Measurements from ENCODE around the gene PRKAG2.

Gene PRKAG2

DNA sequence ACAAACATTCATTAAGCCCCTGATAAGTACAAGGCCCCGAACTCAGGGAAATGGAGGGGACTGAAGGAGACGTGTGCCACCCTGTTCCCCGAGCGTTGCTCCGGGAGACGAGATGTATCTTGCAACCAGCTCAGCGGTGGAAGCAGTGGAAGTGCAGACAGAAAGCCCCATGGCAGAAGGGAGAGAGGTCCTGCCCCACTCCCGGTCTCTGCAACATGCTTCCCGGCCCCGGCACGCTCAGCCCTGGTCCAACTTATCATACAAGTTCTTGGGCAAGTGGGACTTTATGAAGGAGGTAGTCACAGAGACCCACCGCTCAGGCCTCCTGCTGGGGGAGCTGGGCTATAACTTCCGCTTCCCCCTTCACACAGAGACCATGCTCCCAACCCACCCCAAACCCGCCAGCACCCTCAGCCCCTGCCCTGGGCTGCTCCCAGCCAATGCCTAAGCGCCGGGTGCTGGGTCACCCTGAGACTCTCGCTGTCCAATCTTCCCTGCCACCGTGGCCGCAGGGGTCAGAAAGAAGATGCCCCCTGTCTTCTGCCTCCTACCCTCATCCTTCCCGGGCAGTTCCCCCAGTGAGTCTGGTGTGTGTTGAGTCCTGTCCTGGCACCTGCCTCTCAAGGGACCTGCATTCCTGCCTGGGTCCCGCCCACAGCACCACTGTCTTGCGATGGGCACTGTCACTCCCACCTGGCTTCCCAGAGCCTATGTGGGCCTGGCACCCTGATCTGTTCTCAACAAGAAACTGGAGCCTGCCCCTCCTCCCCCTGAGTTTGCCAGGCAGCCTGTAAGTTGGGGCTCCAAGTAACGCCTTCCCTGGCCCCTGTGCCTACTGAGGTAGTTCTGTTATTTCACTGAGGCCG lies 157.7 kb downstream of the PRKAG2 start:
- no peaks in the 10 kb centered on the region for H3K27me3 ChIP-seq (ENCODE audit: insufficient read depth, low read length, poor library complexity, severe bottlenecking)
- H3K9me2 ChIP-seq (replicated peaks; ENCODE audit: low read depth, low read length), result no peaks in the 10 kb centered on the region
- TF ChIP-seq, protein P1, sequence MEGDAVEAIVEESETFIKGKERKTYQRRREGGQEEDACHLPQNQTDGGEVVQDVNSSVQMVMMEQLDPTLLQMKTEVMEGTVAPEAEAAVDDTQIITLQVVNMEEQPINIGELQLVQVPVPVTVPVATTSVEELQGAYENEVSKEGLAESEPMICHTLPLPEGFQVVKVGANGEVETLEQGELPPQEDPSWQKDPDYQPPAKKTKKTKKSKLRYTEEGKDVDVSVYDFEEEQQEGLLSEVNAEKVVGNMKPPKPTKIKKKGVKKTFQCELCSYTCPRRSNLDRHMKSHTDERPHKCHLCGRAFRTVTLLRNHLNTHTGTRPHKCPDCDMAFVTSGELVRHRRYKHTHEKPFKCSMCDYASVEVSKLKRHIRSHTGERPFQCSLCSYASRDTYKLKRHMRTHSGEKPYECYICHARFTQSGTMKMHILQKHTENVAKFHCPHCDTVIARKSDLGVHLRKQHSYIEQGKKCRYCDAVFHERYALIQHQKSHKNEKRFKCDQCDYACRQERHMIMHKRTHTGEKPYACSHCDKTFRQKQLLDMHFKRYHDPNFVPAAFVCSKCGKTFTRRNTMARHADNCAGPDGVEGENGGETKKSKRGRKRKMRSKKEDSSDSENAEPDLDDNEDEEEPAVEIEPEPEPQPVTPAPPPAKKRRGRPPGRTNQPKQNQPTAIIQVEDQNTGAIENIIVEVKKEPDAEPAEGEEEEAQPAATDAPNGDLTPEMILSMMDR (conservative IDR thresholded peaks at IDR 0.05; ENCODE audit: low read length), result no peak
- no peak for TF ChIP-seq EZH2phosphoT487 (IDR thresholded peaks at IDR 0.05; ENCODE audit: borderline replicate concordance)
- no peaks in the 10 kb centered on the region for H3K36me3 ChIP-seq (ENCODE audit: insufficient read depth, low read length)
- H4K20me1 ChIP-seq (ENCODE audit: insufficient read depth, low read length, poor library complexity, severe bottlenecking), result no peaks in the 10 kb centered on the region
- no peak overlapping the region for H3K4me3 ChIP-seq (ENCODE audit: low read length, poor library complexity, severe bottlenecking)
- no peaks in the 10 kb centered on the region for H3K4me1 ChIP-seq (ENCODE audit: insufficient read depth, low read length, poor library complexity, severe bottlenecking)
- H3K4me2 ChIP-seq (ENCODE audit: low read depth, low read length, poor library complexity, severe bottlenecking), result no peak overlapping the region
- no peaks in the 10 kb centered on the region for H3F3A ChIP-seq (ENCODE audit: low read depth)
- H2AFZ ChIP-seq (ENCODE audit: low read length), result no peak overlapping the region
- H3K79me2 ChIP-seq (ENCODE audit: insufficient read depth, low read length), result no peaks in the 10 kb centered on the region
- H3K9ac ChIP-seq (ENCODE audit: low read depth, low read length, poor library complexity, severe bottlenecking), result no peak overlapping the region
- H3K9me3 ChIP-seq (ENCODE audit: insufficient read depth, low read depth, low read length), result no peaks in the 10 kb centered on the region

DNA sequence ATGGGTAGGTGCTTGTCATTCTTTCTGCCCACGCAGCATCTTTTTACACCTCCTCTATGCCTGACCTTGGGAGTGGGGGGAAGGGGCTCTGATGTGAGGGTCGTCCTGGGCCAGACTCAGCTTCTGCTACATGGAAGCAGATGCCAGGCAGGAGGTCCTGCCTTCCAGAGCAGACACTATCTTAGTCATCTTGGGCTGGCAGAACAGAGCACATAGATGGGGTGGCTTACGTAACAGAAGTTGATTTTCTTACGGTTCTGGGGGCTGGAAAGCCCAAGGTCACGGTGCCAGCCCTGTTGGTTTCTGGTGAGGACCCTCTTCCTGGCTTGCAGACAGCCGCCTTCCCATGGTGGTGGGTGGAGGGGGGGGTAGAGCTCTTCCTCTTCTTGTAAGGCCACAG lies 159.0 kb downstream of the PRKAG2 start:
- Histone ChIP-seq H4K20me1 (ENCODE audit: insufficient read depth, low read length, poor library complexity, severe bottlenecking) (no peaks in the 10 kb centered on the region), H3K4me1 (ENCODE audit: insufficient read depth, low read length, poor library complexity, severe bottlenecking) (no peaks in the 10 kb centered on the region), H3F3A (ENCODE audit: low read depth) (no peaks in the 10 kb centered on the region), H2AFZ (ENCODE audit: low read length) (no peak overlapping the region), H3K4me3 (ENCODE audit: low read length, poor library complexity, severe bottlenecking) (no peak overlapping the region), H3K9me2 (replicated peaks; ENCODE audit: low read depth, low read length) (no peaks in the 10 kb centered on the region), H3K27me3 (ENCODE audit: insufficient read depth, low read length, poor library complexity, severe bottlenecking) (no peaks in the 10 kb centered on the region), H3K36me3 (ENCODE audit: insufficient read depth, low read length) (no peaks in the 10 kb centered on the region), H3K4me2 (ENCODE audit: low read depth, low read length, poor library complexity, severe bottlenecking) (no peak overlapping the region), H3K9ac (ENCODE audit: low read depth, low read length, poor library complexity, severe bottlenecking) (no peak overlapping the region), H3K79me2 (ENCODE audit: insufficient read depth, low read length) (no peaks in the 10 kb centered on the region), H3K9me3 (ENCODE audit: insufficient read depth, low read depth, low read length) (no peaks in the 10 kb centered on the region)
- TF ChIP-seq, protein P1 (conservative IDR thresholded peaks at IDR 0.05; ENCODE audit: low read length), result no peak
- no peak for TF ChIP-seq EZH2phosphoT487 (IDR thresholded peaks at IDR 0.05; ENCODE audit: borderline replicate concordance)

- Histone ChIP-seq H3K9me3 (ENCODE audit: insufficient read depth, low read depth, low read length) (no peaks in the 10 kb centered on the region), H3F3A (ENCODE audit: low read depth) (no peaks in the 10 kb centered on the region), H3K4me3 (ENCODE audit: low read length, poor library complexity, severe bottlenecking) (no peak overlapping the region), H4K20me1 (ENCODE audit: insufficient read depth, low read length, poor library complexity, severe bottlenecking) (no peaks in the 10 kb centered on the region), H3K27me3 (ENCODE audit: insufficient read depth, low read length, poor library complexity, severe bottlenecking) (no peaks in the 10 kb centered on the region), H3K4me1 (ENCODE audit: insufficient read depth, low read length, poor library complexity, severe bottlenecking) (no peaks in the 10 kb centered on the region), H3K79me2 (ENCODE audit: insufficient read depth, low read length) (no peaks in the 10 kb centered on the region), H2AFZ (ENCODE audit: low read length) (no peak overlapping the region), H3K4me2 (ENCODE audit: low read depth, low read length, poor library complexity, severe bottlenecking) (no peak overlapping the region), H3K36me3 (ENCODE audit: insufficient read depth, low read length) (no peaks in the 10 kb centered on the region), H3K9me2 (replicated peaks; ENCODE audit: low read depth, low read length) (no peaks in the 10 kb centered on the region), H3K9ac (ENCODE audit: low read depth, low read length, poor library complexity, severe bottlenecking) (no peak overlapping the region)
- TF ChIP-seq, protein P1 (conservative IDR thresholded peaks at IDR 0.05; ENCODE audit: low read length), result no peak
- TF ChIP-seq EZH2phosphoT487 (IDR thresholded peaks at IDR 0.05; ENCODE audit: borderline replicate concordance), result no peak
Measured at GRCh38 chr7:151717415-151717814, 159.5 kb downstream of the PRKAG2 start.
